H9 (cell line): ENCODE measurements around the gene CYP39A1. TPM values are rescaled to one million over a fixed set of nuclear protein-coding genes. Genes with fewer than 3 reads are reported as not detected.

Experiments
- DNase-seq: peaks from one replicate; pipeline ENCODE4 v3.0.0-alpha.2; 2017
- H2AFZ ChIP-seq: one replicate; pipeline ENCODE4 v1.6.1; 2013; ENCODE audit warnings: mild to moderate bottlenecking, low read length, control low read depth, moderate library complexity
- H2AK5ac ChIP-seq: 2 replicates; pipeline ENCODE4 v1.6.1; 2013; ENCODE audit warnings: low read length, control low read depth, mixed read lengths; ENCODE audit not compliant: insufficient read length
- H2BK120ac ChIP-seq: one replicate; pipeline ENCODE4 v1.6.1; 2013; ENCODE audit warnings: low read depth, mild to moderate bottlenecking, low read length, control low read depth, inconsistent platforms; ENCODE audit not compliant: poor library complexity, severe bottlenecking
- H2BK12ac ChIP-seq: 2 replicates; pipeline ENCODE4 v1.6.1; 2013; ENCODE audit warnings: low read length, control low read depth, mixed read lengths, low read depth; ENCODE audit not compliant: insufficient read length
- H2BK15ac ChIP-seq: 2 replicates; pipeline ENCODE4 v1.6.1; 2013; ENCODE audit warnings: low read depth, low read length, control low read depth
- H2BK20ac ChIP-seq: one replicate; pipeline ENCODE4 v1.6.1; 2013; ENCODE audit warnings: low read depth, mild to moderate bottlenecking, low read length, control low read depth, inconsistent platforms; ENCODE audit not compliant: poor library complexity, severe bottlenecking
- H2BK5ac ChIP-seq: 2 replicates; pipeline ENCODE4 v1.6.1; 2013; ENCODE audit warnings: low read length, control low read depth, mixed read lengths; ENCODE audit not compliant: insufficient read length
- H3K14ac ChIP-seq: 2 replicates; pipeline ENCODE4 v1.6.1; 2013; ENCODE audit warnings: low read length, control low read depth; ENCODE audit not compliant: insufficient read depth
- H3K18ac ChIP-seq: 2 replicates; pipeline ENCODE4 v1.6.1; 2013; ENCODE audit warnings: low read depth, mild to moderate bottlenecking, mixed read lengths, low read length, control low read depth; ENCODE audit not compliant: insufficient read length
- H3K23ac ChIP-seq: 2 replicates; pipeline ENCODE4 v1.6.1; 2013; ENCODE audit warnings: low read length, control low read depth, mixed read lengths, low read depth; ENCODE audit not compliant: insufficient read length
- H3K23me2 ChIP-seq: 2 replicates; pipeline ENCODE4 v1.6.1; 2013; ENCODE audit warnings: low read depth, mild to moderate bottlenecking, mixed read lengths, low read length, control low read depth; ENCODE audit not compliant: insufficient read length, poor library complexity, severe bottlenecking
- H3K27ac ChIP-seq: 2 replicates; pipeline ENCODE4 v1.5.1; 2013; ENCODE audit warnings: low read length, control low read depth, mixed read lengths, low read depth; ENCODE audit not compliant: insufficient read length
- H3K27me3 ChIP-seq: 2 replicates; pipeline ENCODE4 v1.6.1; 2013; ENCODE audit warnings: low read length, control low read depth, inconsistent platforms; ENCODE audit not compliant: insufficient read depth
- H3K4ac ChIP-seq: 2 replicates; pipeline ENCODE4 v1.6.1; 2013; ENCODE audit warnings: low read depth, mild to moderate bottlenecking, control low read depth, inconsistent platforms, low read length, moderate library complexity
- H3K4me1 ChIP-seq: 2 replicates; pipeline ENCODE4 v1.6.1; 2013; ENCODE audit warnings: low read length, control low read depth, inconsistent platforms; ENCODE audit not compliant: insufficient read depth
- H3K4me2 ChIP-seq: 2 replicates; pipeline ENCODE4 v1.6.1; 2013; ENCODE audit warnings: low read length, control low read depth, mixed read lengths; ENCODE audit not compliant: insufficient read length, insufficient read depth
- H3K56ac ChIP-seq: 2 replicates; pipeline ENCODE4 v1.6.1; 2013; ENCODE audit warnings: low read depth, mild to moderate bottlenecking, mixed read lengths, low read length, control low read depth; ENCODE audit not compliant: insufficient read length
- H3K79me1 ChIP-seq: 2 replicates; pipeline ENCODE4 v1.6.1; 2013; ENCODE audit warnings: low read depth, mild to moderate bottlenecking, moderate library complexity, low read length, control low read depth, inconsistent platforms; ENCODE audit not compliant: insufficient read depth, poor library complexity, severe bottlenecking
- H3K79me2 ChIP-seq: 2 replicates; pipeline ENCODE4 v1.6.1; 2013; ENCODE audit warnings: low read length, control low read depth, inconsistent platforms; ENCODE audit not compliant: insufficient read depth
- H3K9ac ChIP-seq: 2 replicates; pipeline ENCODE4 v1.6.1; 2013; ENCODE audit warnings: low read length, control low read depth, mixed read lengths; ENCODE audit not compliant: insufficient read length; ENCODE audit errors: extremely low read depth
- H3K9me3 ChIP-seq: one replicate; pipeline ENCODE4 v1.6.1; 2013; ENCODE audit warnings: low read depth, low read length, inconsistent platforms; ENCODE audit not compliant: control insufficient read depth
- H3T11ph ChIP-seq: one replicate; pipeline ENCODE4 v1.6.1; 2013; ENCODE audit warnings: mild to moderate bottlenecking, low read length, control low read depth, inconsistent platforms
- H4K20me1 ChIP-seq: one replicate; pipeline ENCODE4 v1.6.1; 2013; ENCODE audit not compliant: control insufficient read depth, insufficient read length, insufficient read depth
- H4K5ac ChIP-seq: 2 replicates; pipeline ENCODE4 v1.6.1; 2013; ENCODE audit warnings: low read depth, mild to moderate bottlenecking, mixed read lengths, low read length, control low read depth; ENCODE audit not compliant: insufficient read length
- H4K8ac ChIP-seq: replicated peaks from 2 replicates; pipeline ENCODE4 v1.6.1; 2013; ENCODE audit warnings: low read length, control low read depth, mixed read lengths, low read depth; ENCODE audit not compliant: insufficient read length
- H4K91ac ChIP-seq: 2 replicates; pipeline ENCODE4 v1.6.1; 2013; ENCODE audit warnings: low read depth, mild to moderate bottlenecking, moderate library complexity, mixed read lengths, low read length, control low read depth; ENCODE audit not compliant: insufficient read length
- H3K27ac Mint-ChIP-seq, 3 experiments: 2 replicates in 2 of 3; 3 replicates in 1 of 3; pipeline ENCODE4 v1.8.0; 2020 to 2021; ENCODE audit warnings: mixed read lengths in 3 of 3, mild to moderate bottlenecking in 1 of 3, moderate library complexity in 1 of 3
- H3K27me3 Mint-ChIP-seq: 2 replicates; pipeline ENCODE4 v1.8.0; 2021; ENCODE audit warnings: low read depth, mild to moderate bottlenecking, moderate library complexity, mixed read lengths
- H3K36me3 Mint-ChIP-seq, 3 experiments: 2 replicates in 2 of 3; 3 replicates in 1 of 3; pipeline ENCODE4 v1.8.0; 2020 to 2021; ENCODE audit warnings: low read depth in 3 of 3, mixed read lengths in 3 of 3; ENCODE audit not compliant: insufficient read depth in 1 of 3
- H3K4me1 Mint-ChIP-seq, 2 experiments: 2 replicates each; pipeline ENCODE4 v1.8.0; 2020; ENCODE audit warnings: mixed read lengths in 2 of 2
- H3K4me3 Mint-ChIP-seq, 2 experiments: 2 replicates in 1 of 2; 3 replicates in 1 of 2; pipeline ENCODE4 v1.8.0; 2020 to 2021; ENCODE audit warnings: mild to moderate bottlenecking in 2 of 2, mixed read lengths in 2 of 2, moderate library complexity in 1 of 2
- H3K9me3 Mint-ChIP-seq, 2 experiments: 2 replicates in 1 of 2; 3 replicates in 1 of 2; pipeline ENCODE4 v1.8.0; 2020; ENCODE audit warnings: mild to moderate bottlenecking in 2 of 2, mixed read lengths in 2 of 2, moderate library complexity in 1 of 2
- WGBS: extraction: QIAGEN DNeasy Blood & Tissue Kit; methylation state at CpG from one replicate; pipeline ENCODE4 v1.1.7; 2013; ENCODE audit warnings: missing lambda C conversion rate, low lambda C conversion rate, mixed read lengths; ENCODE audit not compliant: insufficient read length; ENCODE audit errors: extremely low coverage; 5-methylcytosine and 5-hydroxymethylcytosine counted together
- total RNA-seq: library from RNA; stranded (reverse); gene quantifications from 2 replicates; pipeline ENCODE4 v1.2.1, GENCODE V29; 2021
- TF ChIP-seq, protein P1 (sequence below): fragments of 200-600 bp; sonication (generic); conservative IDR thresholded peaks from 3 replicates; pipeline ENCODE4 v1.8.0; 2021; ENCODE audit warnings: antibody characterized with exemption, mild to moderate bottlenecking

CYP39A1 gene
- total RNA-seq, 1 experiment from 2014 or later, result 0.50 TPM

DNA sequence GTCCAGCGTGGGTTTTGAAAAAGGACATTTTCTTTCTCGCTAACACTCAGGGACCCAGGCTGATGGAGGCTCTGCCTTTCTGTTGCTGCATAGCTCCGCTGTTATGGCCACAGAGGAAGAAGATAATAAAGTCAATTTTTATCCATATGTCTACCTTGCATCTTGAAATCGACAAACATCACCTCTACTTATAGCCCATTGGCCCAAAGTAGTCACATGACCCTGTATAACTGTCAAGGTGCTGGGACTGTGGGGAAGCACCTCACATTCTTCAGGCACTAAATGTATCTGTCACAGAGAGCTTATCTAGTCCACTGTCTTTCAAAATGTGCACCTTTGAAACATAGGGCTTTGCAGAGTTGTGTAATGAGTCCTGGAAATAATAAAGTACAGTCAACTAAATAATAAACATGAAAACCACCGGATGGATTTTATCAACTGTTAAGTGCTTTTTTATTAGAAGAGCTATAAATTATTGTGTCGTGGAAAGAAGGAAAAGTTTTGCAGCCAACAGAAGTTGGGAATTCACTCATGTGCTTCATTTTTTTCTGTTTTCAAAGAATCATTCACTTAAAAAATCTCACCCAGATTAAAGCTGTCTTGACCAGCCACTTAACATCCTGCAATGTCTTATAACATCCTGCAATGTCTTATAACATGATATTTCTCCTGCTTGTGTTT, 113.7 kb downstream of the CYP39A1 start:
- no peaks in the 10 kb centered on the region for H3K4me1 ChIP-seq
- H3K23me2 ChIP-seq, result no peaks in the 10 kb centered on the region
- H3K79me2 ChIP-seq, result no peaks in the 10 kb centered on the region
- no peaks in the 10 kb centered on the region for H3K27me3 ChIP-seq
- H3T11ph ChIP-seq, result no peak overlapping the region
- H3K27ac Mint-ChIP-seq, result no peak overlapping the region
- WGBS, result no CpG with 5 or more reads among the region's 6 CpGs
- no peak overlapping the region for H3K14ac ChIP-seq
- no peak overlapping the region for H3K23ac ChIP-seq
- H3K4me2 ChIP-seq, result no peak overlapping the region
- no peak overlapping the region for H3K18ac ChIP-seq
- H3K9me3 Mint-ChIP-seq, result peaks cover 5% of the 10 kb centered on the region in 2 experiments
- H2BK20ac ChIP-seq, result no peak overlapping the region
- H2AFZ ChIP-seq, result no peak overlapping the region
- H3K9me3 ChIP-seq, result no peaks in the 10 kb centered on the region
- no peak overlapping the region for H2BK15ac ChIP-seq
- H3K27me3 Mint-ChIP-seq, result no peaks in the 10 kb centered on the region
- H4K91ac ChIP-seq, result no peak overlapping the region
- H4K5ac ChIP-seq, result no peak overlapping the region
- DNase-seq, result no peak
- TF ChIP-seq, protein P1, sequence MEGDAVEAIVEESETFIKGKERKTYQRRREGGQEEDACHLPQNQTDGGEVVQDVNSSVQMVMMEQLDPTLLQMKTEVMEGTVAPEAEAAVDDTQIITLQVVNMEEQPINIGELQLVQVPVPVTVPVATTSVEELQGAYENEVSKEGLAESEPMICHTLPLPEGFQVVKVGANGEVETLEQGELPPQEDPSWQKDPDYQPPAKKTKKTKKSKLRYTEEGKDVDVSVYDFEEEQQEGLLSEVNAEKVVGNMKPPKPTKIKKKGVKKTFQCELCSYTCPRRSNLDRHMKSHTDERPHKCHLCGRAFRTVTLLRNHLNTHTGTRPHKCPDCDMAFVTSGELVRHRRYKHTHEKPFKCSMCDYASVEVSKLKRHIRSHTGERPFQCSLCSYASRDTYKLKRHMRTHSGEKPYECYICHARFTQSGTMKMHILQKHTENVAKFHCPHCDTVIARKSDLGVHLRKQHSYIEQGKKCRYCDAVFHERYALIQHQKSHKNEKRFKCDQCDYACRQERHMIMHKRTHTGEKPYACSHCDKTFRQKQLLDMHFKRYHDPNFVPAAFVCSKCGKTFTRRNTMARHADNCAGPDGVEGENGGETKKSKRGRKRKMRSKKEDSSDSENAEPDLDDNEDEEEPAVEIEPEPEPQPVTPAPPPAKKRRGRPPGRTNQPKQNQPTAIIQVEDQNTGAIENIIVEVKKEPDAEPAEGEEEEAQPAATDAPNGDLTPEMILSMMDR, result no peak
- H3K79me1 ChIP-seq, result no peaks in the 10 kb centered on the region
- H2AK5ac ChIP-seq, result no peak overlapping the region
- H3K36me3 Mint-ChIP-seq, result peaks cover 0 to 5% (median 4%) of the 10 kb centered on the region in 3 experiments; a peak in 5 of 7 replicates
- H3K4me3 Mint-ChIP-seq, result no peak overlapping the region
- no peak overlapping the region for H2BK12ac ChIP-seq
- no peak overlapping the region for H2BK120ac ChIP-seq
- H3K9ac ChIP-seq, result no peak overlapping the region
- peaks cover 6 to 11% of the 10 kb centered on the region in 2 experiments for H3K4me1 Mint-ChIP-seq
- H2BK5ac ChIP-seq, result no peak overlapping the region
- H4K20me1 ChIP-seq, result no peaks in the 10 kb centered on the region
- no peak overlapping the region for H3K27ac ChIP-seq
- H3K56ac ChIP-seq, result no peak overlapping the region
- H4K8ac ChIP-seq, result no peak overlapping the region
- H3K4ac ChIP-seq, result no peak overlapping the region
